Thyroid gland (tissue), 4 donors: ENCODE results near the gene DLG1.

ENCODE experiments used
- CTCF ChIP-seq, 6 experiments: fragments of 200-600 bp in 3 of 6; fragments of 450-650 bp in 3 of 6; sonication (generic) in 3 of 6; IDR thresholded peaks; one replicate each; pipeline ENCODE4 v1.5.1; 2016 to 2019; ENCODE audit warnings: antibody characterized with exemption in 6 of 6, mild to moderate bottlenecking in 2 of 6, inconsistent platforms in 1 of 6, moderate library complexity in 1 of 6
- POLR2A ChIP-seq, 2 donors: fragments of 450-650 bp; IDR thresholded peaks; one replicate each; pipeline ENCODE4 v1.6.1; 2017; ENCODE audit warnings: antibody characterized with exemption in 2 of 2, mild to moderate bottlenecking in 2 of 2, moderate library complexity in 1 of 2

GRCh38 chr3:197280156-197280555 lies 18.3 kb downstream of the DLG1 start:
- no peak for TF ChIP-seq POLR2A (IDR thresholded peaks at IDR 0.05)
- no peak for TF ChIP-seq CTCF (IDR thresholded peaks at IDR 0.05)
